ENCODE results near the gene EBF3. TPM values are rescaled to one million over a fixed set of nuclear protein-coding genes. Genes with fewer than 3 reads are reported as not detected.

Gene EBF3
- total and polyA plus RNA-seq, 4 donors: 14.3 to 166 (median 116) TPM

- peaks cover 3% of the 10 kb centered on the region for H3K36me3 ChIP-seq (ENCODE audit: control insufficient read depth, insufficient read depth, low read length)
- peaks cover 88% of the 10 kb centered on the region for H3K27me3 ChIP-seq (ENCODE audit: control insufficient read depth, insufficient read depth, low read length)
- H3K4me1 ChIP-seq (ENCODE audit: control insufficient read depth, insufficient read depth, low read length): peaks cover 62% of the 10 kb centered on the region
- H3K4me3 ChIP-seq (ENCODE audit: low read depth, low read length): no peak overlapping the region
- H3K9me3 ChIP-seq (ENCODE audit: control insufficient read depth, insufficient read depth, low read length): no peaks in the 10 kb centered on the region
- no peak overlapping the region for H3K27ac ChIP-seq (ENCODE audit: low read depth, low read length)
- WGBS (ENCODE audit: insufficient coverage): 3% methylated on average over 60 of the region's 60 CpGs
- DNase-seq (ENCODE audit: low read depth in 4 of 6, low spot score in 6 of 6): peak in 2 of 6 donors; percentile 4 to 82
Observed at GRCh38 chr10:129966889-129967578, 3.0 kb upstream of the EBF3 start.

GRCh38 chr10:129966370-129966888 is 2.4 kb upstream of the EBF3 start:
- no peak overlapping the region for H3K4me3 ChIP-seq (ENCODE audit: low read depth, low read length)
- no peak overlapping the region for H3K27ac ChIP-seq (ENCODE audit: low read depth, low read length)

GRCh38 chr10:129965959-129966358 is 1.9 kb upstream of the EBF3 start:
- H3K36me3 ChIP-seq (ENCODE audit: control insufficient read depth, insufficient read depth, low read length): peaks cover 3% of the 10 kb centered on the region
- no peak overlapping the region for H3K27ac ChIP-seq (ENCODE audit: low read depth, low read length)
- H3K9me3 ChIP-seq (ENCODE audit: control insufficient read depth, insufficient read depth, low read length): no peaks in the 10 kb centered on the region
- 13% methylated on average over 10 of the region's 17 CpGs for WGBS (ENCODE audit: insufficient coverage)
- H3K4me3 ChIP-seq (ENCODE audit: low read depth, low read length): no peak overlapping the region
- H3K27me3 ChIP-seq (ENCODE audit: control insufficient read depth, insufficient read depth, low read length): peaks cover 94% of the 10 kb centered on the region
- peak in 1 of 6 donors; percentile 84 for DNase-seq (ENCODE audit: low read depth in 4 of 6, low spot score in 6 of 6)
- H3K4me1 ChIP-seq (ENCODE audit: control insufficient read depth, insufficient read depth, low read length): peaks cover 57% of the 10 kb centered on the region

More at GRCh38 chr10:129966370-129966888, 2.4 kb upstream of the EBF3 start:
- H3K4me1 ChIP-seq (ENCODE audit: control insufficient read depth, insufficient read depth, low read length): peaks cover 61% of the 10 kb centered on the region
- H3K9me3 ChIP-seq (ENCODE audit: control insufficient read depth, insufficient read depth, low read length): no peaks in the 10 kb centered on the region
- DNase-seq (ENCODE audit: low read depth in 4 of 6, low spot score in 6 of 6): peak in 3 of 6 donors; percentile 35 to 86 (median 79)
- 2% methylated on average over 14 of the region's 16 CpGs for WGBS (ENCODE audit: insufficient coverage)
- peaks cover 91% of the 10 kb centered on the region for H3K27me3 ChIP-seq (ENCODE audit: control insufficient read depth, insufficient read depth, low read length)
- H3K36me3 ChIP-seq (ENCODE audit: control insufficient read depth, insufficient read depth, low read length): peaks cover 3% of the 10 kb centered on the region

GRCh38 chr10:129965425-129965808 is 1.3 kb upstream of the EBF3 start:
- Histone ChIP-seq H3K27ac (ENCODE audit: low read depth, low read length) (no peak overlapping the region), H3K36me3 (ENCODE audit: control insufficient read depth, insufficient read depth, low read length) (peaks cover 3% of the 10 kb centered on the region), H3K4me1 (ENCODE audit: control insufficient read depth, insufficient read depth, low read length) (peaks cover 52% of the 10 kb centered on the region)

GRCh38 chr10:129964611-129965424 is 744 bp upstream of the EBF3 start:
- no peaks in the 10 kb centered on the region for H3K9me3 ChIP-seq (ENCODE audit: control insufficient read depth, insufficient read depth, low read length)
- H3K27ac ChIP-seq (ENCODE audit: low read depth, low read length): peak overlapping the region; percentile 47
- H3K36me3 ChIP-seq (ENCODE audit: control insufficient read depth, insufficient read depth, low read length): peaks cover 8% of the 10 kb centered on the region
- H3K27me3 ChIP-seq (ENCODE audit: control insufficient read depth, insufficient read depth, low read length): peaks cover 94% of the 10 kb centered on the region
- 2% methylated on average over 78 of the region's 82 CpGs for WGBS (ENCODE audit: insufficient coverage)
- H3K4me3 ChIP-seq (ENCODE audit: low read depth, low read length): peak overlapping the region; percentile 22
- peaks cover 52% of the 10 kb centered on the region for H3K4me1 ChIP-seq (ENCODE audit: control insufficient read depth, insufficient read depth, low read length)
- DNase-seq (ENCODE audit: low read depth in 4 of 6, low spot score in 6 of 6): peak in 2 of 6 donors; percentile 20 to 82

More at GRCh38 chr10:129965425-129965808, 1.3 kb upstream of the EBF3 start:
- 11% methylated on average over 5 of the region's 15 CpGs for WGBS (ENCODE audit: insufficient coverage)
- DNase-seq (ENCODE audit: low read depth in 4 of 6, low spot score in 6 of 6): peak in 2 of 6 donors; percentile 22 to 79
- Histone ChIP-seq H3K4me3 (ENCODE audit: low read depth, low read length) (no peak overlapping the region), H3K27me3 (ENCODE audit: control insufficient read depth, insufficient read depth, low read length) (peaks cover 94% of the 10 kb centered on the region), H3K9me3 (ENCODE audit: control insufficient read depth, insufficient read depth, low read length) (no peaks in the 10 kb centered on the region)

- peaks cover 45% of the 10 kb centered on the region for H3K4me1 ChIP-seq (ENCODE audit: control insufficient read depth, insufficient read depth, low read length)
- WGBS (ENCODE audit: insufficient coverage): 2% methylated on average over 55 of the region's 79 CpGs
- H3K27ac ChIP-seq (ENCODE audit: low read depth, low read length): peak overlapping the region; percentile 15
- no peaks in the 10 kb centered on the region for H3K9me3 ChIP-seq (ENCODE audit: control insufficient read depth, insufficient read depth, low read length)
- peak in 3 of 6 donors; percentile 25 to 68 (median 55) for DNase-seq (ENCODE audit: low read depth in 4 of 6, low spot score in 6 of 6)
- H3K4me3 ChIP-seq (ENCODE audit: low read depth, low read length): peak overlapping the region; percentile 45
- peaks cover 92% of the 10 kb centered on the region for H3K27me3 ChIP-seq (ENCODE audit: control insufficient read depth, insufficient read depth, low read length)
- peaks cover 12% of the 10 kb centered on the region for H3K36me3 ChIP-seq (ENCODE audit: control insufficient read depth, insufficient read depth, low read length)
Observed at GRCh38 chr10:129962872-129963640, 1.0 kb downstream of the EBF3 start.

- H3K27ac ChIP-seq (ENCODE audit: low read depth, low read length): no peak overlapping the region
- H3K27me3 ChIP-seq (ENCODE audit: control insufficient read depth, insufficient read depth, low read length): peaks cover 91% of the 10 kb centered on the region
- H3K36me3 ChIP-seq (ENCODE audit: control insufficient read depth, insufficient read depth, low read length): peaks cover 12% of the 10 kb centered on the region
- peak in 3 of 6 donors; percentile 15 to 73 (median 58) for DNase-seq (ENCODE audit: low read depth in 4 of 6, low spot score in 6 of 6)
- WGBS (ENCODE audit: insufficient coverage): 10% methylated on average over 8 of the region's 18 CpGs
- peaks cover 37% of the 10 kb centered on the region for H3K4me1 ChIP-seq (ENCODE audit: control insufficient read depth, insufficient read depth, low read length)
- H3K9me3 ChIP-seq (ENCODE audit: control insufficient read depth, insufficient read depth, low read length): no peaks in the 10 kb centered on the region
- H3K4me3 ChIP-seq (ENCODE audit: low read depth, low read length): peak overlapping the region; percentile 45
Observed at GRCh38 chr10:129962031-129962871, 1.8 kb downstream of the EBF3 start.

- H3K27ac ChIP-seq (ENCODE audit: low read depth, low read length): no peak overlapping the region
- H3K4me1 ChIP-seq (ENCODE audit: control insufficient read depth, insufficient read depth, low read length): peaks cover 28% of the 10 kb centered on the region
- peaks cover 92% of the 10 kb centered on the region for H3K27me3 ChIP-seq (ENCODE audit: control insufficient read depth, insufficient read depth, low read length)
- H3K36me3 ChIP-seq (ENCODE audit: control insufficient read depth, insufficient read depth, low read length): peaks cover 12% of the 10 kb centered on the region
- H3K9me3 ChIP-seq (ENCODE audit: control insufficient read depth, insufficient read depth, low read length): no peaks in the 10 kb centered on the region
- 0% methylated on average over 1 of the region's 7 CpGs for WGBS (ENCODE audit: insufficient coverage)
- peak in 1 of 6 donors; percentile 70 for DNase-seq (ENCODE audit: low read depth in 4 of 6, low spot score in 6 of 6)
- H3K4me3 ChIP-seq (ENCODE audit: low read depth, low read length): peak overlapping the region; percentile 45
Observed at GRCh38 chr10:129961157-129961701, 2.8 kb downstream of the EBF3 start.
